HG02884 (cell line): ENCODE measurements around the gene FOXN1.

Experiments used
- ATAC-seq: cut with Tn5 transposase; IDR thresholded peaks from one replicate; pipeline ENCODE4 v1.9.1; 2021; ENCODE audit warnings: mild to moderate bottlenecking, moderate library complexity; ENCODE audit not compliant: unreplicated experiment

FOXN1 gene

DNA sequence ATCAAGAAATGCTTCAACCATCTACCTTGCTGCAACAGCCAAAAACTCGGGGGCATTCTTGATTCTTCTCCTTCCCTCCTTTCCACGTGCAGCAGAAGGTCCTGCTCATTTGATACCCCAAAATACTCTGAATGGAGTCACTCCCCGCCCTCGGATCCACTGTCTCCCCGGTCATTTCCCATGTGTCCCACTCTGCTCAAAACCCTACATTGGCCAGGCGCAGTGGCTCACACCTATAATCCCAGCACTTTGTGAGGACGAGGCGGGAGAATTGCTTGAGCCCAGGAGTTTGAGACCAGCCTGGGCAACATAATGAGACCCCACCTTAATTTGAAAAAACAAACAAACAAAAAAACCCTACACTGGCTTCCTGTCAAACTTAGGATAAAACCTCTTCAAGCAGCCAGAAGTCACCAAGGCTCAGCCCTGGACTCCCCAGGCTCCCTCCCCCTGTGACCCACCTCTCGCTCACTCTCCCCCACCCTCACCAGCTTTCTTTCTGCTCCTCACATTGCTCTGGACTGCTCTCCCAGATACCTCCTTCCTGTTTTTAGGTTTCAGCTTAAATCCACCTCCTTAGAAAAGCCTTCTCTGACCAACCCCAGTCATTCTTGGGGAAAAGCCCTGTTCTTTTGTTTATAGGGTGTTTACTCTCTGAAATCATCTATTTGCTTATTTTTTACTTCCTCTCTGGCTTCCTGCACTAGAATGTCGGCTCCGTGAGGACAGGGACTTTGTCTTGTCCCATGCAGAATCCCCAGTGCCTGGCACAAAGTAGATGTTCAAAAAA is 29.9 kb upstream of the FOXN1 start:
- ATAC-seq = no peak

DNA sequence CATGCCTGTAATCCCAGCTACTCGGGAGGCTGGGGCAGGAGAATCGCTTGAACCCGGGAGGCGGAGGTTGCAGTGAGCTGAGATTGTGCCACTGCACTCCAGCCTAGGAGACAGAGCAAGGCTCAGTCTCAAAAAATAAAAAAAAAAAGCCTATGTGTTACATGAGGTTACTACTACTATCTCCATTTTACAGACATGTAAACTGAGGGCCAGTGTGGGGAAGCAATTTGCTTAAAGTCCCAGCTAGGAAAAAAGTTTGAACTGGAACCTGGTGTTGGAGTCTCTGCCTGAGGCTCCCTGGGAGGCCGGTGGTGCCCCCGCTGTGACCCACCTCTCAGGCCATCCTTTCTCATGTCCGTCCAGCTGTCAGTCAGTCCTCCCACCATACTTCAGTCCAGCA is 28.2 kb upstream of the FOXN1 start:
- ATAC-seq = no peak

DNA sequence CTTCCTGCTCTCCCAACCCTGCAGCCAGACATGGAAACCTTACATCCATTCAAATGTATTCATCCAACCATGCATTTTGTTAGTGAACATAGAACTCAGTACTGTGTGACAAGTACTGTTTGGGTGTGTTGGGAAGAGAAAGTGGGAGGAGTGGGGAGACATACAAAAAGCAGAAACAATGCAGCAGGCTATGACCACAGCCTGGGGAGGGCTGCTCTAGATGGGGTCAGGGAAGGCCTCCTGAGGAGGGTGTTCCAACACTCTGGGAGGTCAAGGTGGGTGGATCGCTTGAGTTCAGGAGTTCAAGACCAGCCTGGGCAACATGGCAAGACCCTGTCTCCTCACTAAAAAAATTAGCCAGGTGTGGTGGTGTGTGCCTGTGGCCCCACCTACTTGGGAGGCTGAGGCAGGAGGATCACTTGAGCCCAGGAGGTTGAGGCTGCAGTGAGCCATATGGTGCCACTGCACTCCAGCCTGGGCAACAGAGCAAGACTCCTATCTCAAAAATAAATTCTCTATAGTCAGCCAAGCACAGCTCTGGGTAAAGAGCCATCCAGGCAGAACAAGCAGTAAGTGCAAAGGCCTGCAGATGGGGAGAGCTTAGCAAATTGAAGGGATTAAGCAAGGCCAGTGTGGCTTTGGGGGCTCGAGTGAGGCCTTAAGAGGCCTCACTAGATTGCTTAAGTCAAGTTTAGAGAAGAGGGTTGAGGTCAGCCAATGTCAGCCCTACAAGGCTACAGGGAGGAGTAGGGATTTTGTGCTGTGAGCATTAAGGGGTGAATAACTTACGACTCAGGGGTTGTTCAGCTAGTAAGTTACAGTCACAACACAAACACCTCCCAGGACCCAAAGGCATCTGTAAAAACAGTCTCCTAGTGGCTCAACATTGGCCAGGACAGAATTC is 27.2 kb upstream of the FOXN1 start:
- ATAC-seq = no peak

DNA sequence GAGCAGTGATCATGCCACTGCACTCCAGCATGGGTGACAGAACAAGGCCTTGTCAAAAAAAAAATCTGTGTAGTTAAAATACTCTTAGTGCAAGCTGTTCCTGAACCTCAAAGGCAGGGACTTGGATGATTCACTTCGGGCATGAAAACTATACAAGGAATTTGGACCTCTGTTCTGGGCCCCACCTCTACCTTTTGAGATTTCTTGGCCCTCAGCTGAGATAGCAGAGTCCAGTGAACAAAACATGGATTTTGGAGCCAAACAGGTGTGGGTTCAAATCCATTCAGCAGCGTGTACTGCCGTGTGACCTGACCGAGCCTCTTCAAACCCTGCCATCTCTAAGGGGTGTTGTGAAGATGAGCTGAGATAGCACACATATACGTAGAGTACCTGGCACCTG is 25.9 kb upstream of the FOXN1 start:
- ATAC-seq = no peak

DNA sequence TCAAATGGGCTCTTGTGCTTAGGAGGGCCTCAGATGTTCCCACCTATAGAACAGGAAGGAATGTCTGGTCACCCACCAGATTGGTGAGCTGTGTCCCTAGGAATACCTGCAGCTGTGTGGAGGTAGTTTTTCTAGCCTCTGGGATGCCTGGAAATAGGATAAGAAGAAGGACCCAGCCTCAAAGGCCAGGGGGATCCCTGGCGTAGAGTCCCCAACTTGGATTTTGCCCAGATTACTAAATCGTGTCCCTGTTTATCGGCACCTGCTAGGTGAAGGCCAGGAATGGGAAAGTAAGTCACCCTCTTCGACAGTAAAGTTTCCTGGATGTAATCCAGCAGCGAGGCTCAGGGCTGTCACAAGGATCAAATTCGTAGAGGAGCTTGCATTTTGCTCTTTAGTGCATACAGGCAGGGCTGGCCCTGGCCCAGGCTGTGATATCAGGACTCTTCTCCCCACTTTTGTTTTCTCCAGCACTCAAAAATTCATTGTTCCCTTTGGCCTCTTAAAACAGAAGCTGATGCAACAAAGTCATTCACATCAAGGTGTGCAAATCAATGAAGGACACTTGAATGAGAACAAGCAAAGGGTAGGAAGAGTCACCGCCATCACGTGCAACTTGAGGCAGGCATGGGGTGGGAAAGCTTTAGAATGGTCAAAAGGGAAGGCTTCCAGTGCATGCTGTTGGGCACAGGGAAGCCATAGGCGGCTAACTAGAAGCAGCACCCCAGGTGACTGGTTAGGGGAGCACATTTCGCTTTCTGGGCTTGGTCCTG is 25.2 kb upstream of the FOXN1 start:
- no peak for ATAC-seq

DNA sequence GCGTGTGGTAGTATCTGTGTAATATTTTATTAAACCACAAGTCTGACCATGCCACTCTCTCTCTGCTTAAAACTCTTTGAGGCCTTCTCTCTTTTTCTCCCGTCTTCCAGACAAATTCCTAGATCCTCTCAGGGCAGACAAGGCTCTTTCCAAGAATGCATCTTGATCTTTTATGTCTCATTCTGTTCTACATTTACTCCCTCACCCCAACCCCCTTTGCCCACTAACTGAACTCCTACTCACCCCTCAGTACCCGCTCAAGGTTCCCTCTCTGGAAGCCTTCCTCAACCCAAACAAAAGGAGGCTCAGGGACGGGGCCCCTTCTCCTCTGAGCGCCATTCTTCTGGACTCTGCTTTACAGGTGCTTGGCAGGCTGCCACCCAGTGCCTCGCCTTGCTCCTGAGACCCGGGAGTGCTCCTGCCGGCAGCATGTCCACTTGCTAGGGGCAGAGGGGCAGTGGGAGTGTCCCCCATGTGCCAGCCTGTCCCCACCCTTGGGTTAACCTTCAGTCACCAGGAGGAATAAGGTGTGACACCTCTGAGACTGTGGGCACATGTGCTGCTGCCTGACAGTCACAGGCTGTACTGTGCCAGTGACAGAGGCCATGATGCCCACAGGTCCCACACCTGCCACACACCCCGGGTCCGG is 23.5 kb upstream of the FOXN1 start:
- ATAC-seq = no peak

DNA sequence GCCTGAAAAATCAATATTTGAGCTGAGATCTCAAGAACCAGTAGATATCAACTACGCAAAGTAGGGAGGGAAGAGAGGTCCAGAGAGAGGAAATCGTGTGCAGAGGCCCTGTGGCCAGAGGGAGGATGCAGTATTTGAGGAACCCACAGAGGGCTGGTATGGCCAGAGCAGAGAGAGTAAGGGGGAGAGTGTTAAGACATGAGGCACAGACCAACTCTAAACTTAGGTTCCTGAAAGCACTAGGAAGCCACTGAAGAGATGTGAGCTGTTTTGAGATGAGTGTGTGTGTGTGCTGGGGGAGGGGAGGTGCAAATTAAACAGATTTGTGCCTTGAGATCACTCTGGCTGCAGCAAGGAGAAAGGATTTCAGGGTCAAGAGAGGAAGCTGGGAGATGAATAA is 21.9 kb upstream of the FOXN1 start:
- peak; percentile 89 for ATAC-seq

DNA sequence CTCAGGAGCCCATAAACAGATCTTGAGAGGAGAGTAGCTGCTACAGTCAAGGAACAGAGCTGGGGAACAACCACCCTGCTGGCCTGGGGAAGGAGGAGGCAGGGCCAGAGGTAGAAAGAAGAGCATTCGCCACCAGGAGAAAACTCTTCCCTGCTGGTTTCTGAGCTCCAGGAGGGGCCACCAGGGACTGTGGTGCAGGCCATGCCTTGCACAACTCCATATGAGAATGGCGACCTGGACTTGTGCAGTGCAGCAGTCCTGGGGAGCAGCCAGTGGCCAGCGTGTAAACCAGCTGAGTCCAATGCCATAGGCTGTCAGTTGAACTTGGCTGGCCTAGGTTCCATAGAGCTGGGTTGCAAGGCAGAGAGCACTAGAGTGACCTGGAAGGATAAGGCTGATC is 21.1 kb upstream of the FOXN1 start:
- no peak for ATAC-seq

DNA sequence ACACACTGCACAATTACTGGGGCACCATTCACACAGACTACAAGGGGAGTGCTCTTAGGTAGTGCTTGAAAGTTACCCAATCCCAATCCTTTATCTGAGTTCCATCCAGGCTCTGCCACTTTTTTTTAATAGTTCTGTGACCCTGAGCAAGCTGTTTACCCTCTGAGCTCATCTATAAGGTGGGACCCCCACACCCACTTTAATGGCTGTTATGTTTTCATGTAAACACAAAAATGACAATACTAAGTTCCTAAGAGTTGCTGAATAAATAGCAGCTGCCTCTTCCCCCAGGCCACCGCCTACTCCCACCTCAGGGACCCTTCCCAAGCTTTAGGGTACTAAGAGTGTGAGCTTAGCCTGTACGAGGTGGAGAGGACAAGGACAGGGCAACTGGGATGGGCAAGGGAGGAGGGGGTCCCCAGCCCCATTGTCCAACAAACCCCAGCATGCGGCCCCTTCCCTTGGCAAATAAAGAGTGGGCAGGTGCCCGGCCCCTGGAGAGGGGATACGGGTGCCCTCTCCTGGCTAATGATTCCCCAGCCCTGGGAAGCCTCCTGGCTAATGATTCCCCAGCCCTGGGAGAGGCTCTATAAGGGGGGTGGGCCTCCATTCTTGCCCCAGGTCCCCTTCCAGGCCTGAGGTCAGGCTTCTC is 18.1 kb upstream of the FOXN1 start:
- ATAC-seq = no peak

DNA sequence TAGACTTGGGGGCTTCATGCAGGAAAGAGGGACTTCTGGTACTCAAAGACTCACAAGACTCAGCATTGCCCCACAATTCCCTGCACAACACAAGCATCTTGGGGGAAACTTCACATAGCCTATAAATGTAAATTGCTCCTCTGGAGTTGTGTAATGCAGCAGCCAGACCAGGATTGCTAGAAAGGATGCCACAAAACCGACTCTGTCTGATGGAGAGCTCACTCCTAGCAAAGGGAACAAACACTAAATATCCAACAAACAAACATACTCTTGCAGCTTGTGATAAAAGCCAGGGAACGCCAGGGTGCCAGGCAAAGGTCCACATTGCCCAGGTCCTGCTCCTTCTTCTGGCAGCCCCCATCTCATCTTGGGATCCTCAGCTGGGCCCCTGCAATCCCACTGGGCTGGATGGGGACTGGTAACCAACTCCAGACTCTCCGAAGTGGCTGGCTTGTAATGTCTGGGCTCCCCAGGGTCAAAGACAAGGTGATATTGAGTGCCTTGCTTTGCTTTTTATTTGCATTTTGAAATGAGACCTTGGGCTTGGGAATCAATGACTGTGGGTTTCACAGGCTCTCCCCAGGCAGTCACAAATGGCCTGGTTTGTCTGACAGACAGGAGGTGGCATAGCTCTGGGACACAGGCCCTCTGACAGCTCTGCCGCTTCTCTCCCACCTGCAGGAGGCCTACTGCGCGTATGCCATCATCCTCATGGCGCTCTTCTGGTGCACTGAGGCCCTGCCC is 17.4 kb upstream of the FOXN1 start:
- no peak for ATAC-seq

DNA sequence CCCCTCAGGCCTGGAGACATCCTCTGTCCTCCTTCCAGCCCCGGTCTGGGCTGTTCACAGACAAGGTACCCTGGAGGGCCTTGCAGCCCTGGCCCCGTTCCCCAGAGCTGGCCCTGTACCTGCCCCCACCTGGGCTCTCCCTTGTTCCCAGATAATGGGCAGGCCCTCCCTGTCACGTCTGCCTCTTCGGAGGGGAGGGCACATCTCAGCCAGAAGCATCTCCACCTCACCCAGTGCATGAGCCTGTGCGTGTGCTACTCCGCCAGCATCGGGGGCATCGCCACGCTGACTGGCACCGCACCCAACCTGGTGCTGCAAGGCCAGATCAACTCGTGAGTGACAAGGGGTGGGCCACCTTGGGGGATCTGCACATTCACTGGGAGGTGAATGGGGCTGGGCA is 14.9 kb upstream of the FOXN1 start:
- no peak for ATAC-seq

DNA sequence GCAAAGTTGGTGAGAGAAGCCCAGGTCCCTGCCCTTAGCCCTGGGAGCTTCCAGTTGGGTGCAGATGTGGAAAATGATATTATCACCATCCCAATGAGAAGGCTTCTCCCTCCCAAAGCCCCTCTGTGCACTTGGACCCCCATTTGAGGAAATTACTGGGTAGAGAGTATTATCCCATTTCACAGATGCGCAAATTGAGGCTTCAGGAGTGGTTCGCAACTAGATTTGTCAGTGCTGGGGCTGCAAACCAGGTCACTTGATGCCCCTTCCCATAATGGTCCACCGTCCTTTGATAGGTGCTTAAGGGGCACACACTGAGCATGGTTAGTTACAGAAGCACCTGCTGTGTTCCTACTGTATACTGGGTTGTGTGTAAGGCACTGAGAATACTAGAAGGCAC is 14.3 kb upstream of the FOXN1 start:
- ATAC-seq = no peak

DNA sequence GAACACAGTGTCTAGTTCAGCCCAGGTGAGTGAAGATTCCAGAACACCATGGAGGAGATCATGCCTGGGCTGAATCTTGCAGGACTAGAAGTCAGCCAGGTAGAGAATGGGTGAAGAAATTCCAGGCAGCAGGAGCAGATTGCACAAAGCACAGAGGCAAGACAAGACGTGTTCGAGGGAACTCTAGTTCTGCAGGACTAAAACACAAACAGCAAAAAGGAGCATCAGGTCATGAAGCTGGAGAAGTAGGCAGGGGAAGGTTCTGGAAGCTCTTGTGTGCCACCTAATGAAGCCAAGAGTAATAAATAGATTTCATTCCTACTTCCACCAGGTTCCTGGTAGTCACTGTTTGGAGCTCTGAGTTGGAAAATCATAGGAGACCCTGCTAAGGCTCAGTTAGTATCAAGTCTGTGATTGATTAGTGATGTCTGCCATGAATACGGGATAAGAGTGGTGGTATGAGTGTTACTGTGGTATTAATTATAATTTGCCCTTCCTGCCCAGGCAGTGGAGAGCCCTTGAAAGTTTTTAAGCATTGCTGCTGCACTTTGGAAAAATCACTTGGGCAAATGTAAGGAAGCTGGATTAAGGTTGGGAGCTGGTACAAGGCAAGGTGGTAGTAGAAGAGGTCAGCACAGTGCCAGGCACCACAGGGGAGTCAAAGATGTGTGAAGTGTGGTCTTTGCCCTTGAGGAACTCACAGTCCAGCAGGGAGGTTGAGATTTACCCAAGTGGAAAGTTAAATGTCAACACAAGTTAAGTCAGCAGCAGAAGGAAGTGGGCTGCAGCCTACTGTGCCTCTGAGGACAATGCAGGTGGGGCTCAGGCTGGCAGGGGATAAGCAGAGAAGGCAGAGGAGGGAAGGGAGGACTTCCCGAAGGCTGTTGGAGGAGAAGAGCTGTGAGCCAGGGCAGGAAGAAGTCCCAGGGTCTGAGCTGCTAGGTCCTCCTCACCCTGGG is 13.5 kb upstream of the FOXN1 start:
- no peak for ATAC-seq

DNA sequence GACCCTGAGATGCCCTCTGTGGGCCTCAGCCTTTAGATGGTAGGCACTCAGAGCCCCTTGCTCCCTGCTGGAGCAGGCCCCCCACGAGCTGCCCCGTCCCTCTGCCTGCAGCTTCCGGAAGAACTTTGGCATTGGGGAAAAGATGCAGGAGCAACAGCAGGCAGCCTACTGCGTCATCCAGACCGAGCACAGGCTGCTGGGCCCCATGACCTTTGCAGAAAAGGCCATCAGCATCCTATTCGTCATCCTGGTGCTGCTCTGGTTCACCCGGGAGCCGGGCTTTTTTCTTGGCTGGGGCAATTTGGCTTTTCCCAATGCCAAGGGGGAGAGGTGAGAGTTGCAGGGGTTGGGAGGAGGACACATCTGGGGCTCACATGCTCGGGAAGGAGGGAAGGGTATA is 12.7 kb upstream of the FOXN1 start:
- no peak for ATAC-seq

DNA sequence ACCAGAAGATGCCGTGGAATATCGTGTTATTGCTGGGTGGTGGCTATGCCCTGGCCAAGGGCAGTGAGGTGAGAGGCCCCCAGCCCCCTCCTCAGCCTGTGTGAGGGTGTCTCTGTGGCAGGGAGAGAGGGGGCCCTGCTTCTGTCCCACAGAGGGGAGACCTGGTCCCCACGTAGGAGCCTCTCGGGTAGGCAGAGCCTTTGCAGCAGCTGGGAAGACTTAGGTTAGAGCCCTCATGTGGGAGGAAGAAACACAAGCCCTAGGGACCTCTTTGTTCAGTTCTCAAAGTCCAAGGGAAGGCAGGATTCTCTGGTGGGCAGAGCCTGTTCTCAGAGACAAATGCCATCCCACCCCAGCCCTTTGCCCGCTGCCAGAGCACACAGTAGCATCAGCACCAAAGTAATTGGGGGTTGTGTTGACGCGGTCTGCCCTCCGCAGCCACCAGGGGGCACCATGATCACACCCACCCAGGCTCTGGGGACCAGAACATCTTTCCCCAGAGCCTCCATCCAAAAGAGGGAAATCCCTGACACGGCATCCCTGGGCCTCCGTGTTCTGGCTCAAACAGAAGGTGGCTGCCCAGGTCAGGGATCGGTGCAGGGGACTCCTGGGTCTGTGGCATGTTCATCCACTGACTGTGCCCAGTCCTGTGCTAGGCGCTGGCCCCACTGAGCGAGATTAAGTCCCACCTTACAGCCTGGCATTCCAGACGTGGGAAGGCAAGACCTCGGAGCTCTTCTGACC is 11.5 kb upstream of the FOXN1 start:
- ATAC-seq = no peak

DNA sequence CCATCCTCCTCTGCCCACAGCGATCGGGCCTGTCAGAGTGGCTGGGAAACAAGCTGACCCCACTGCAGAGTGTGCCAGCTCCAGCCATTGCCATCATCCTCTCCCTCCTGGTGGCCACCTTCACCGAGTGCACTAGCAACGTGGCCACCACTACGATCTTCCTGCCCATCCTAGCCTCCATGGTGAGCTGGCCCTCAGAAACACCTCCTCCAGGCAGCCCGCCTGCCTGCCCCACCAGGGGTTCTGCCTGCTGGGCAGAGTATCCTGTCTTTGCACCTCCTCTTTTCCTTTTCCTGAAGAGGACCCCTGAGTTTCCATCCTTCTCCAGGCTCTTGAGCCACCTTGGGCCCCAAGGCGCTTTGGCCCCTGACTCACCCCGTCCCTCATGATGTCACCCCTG is 10.5 kb upstream of the FOXN1 start:
- no peak for ATAC-seq

DNA sequence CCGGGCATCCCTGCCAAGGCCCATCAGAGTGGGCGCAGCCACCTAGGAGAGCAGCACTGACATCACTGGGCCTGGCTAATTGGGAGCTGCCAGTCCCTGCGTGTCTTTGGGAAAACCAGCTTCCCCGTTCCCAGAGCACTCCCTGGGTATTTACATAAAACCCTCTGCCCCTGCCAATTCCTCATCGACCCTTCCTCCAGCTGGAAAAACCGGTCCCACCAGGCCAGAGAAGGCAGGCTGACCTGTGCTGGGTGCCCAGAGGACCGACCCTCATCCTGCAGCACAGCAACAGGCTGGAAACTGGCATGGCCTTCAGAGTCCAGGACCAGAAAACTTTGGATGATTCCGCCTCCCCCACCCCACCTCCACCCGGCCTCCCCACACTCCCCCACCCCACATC is 8.2 kb upstream of the FOXN1 start:
- no peak for ATAC-seq
